GM20000 (cell line): ENCODE measurements around the gene CEBPA.

Experiments used
- DNase-seq: peaks from one replicate; pipeline ENCODE4 v3.0.0; 2012; ENCODE audit warnings: low spot score
- TF ChIP-seq, protein P1 (sequence below): IDR thresholded peaks from 2 replicates; pipeline ENCODE4 v1.5.1; 2012; ENCODE audit warnings: mild to moderate bottlenecking, control low read depth; ENCODE audit errors: extremely low read depth, missing control alignments

CEBPA gene

DNA sequence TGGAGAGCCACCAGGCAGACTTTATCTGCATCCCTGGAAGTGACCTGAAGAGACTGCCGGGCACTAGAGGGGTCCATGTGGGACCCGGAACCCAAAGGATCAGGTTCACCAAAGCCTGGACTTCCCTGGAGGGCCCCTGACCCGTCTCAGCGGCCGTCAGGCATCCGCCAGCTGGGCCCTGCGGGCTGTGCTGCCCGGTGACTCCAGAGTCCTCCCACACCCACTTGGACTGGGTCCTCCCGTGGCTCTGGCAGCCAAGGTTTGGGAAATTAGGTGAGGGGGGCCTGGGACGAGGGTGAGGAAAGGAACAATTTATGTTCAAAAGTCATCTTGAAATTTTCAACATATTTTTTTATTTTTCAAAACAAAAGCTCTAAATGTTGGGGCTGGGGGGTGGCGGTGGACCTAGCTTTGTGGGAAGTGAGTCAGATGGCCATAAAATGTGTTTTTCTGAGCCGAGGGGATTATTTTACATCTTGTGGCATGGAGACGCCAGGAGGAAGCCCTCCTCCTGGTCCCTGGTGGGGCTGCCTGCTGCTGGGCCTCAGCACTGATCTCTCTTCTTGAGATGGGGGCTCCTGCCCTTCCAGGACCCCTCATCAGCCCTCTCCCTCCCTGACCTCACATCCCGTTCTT, 20.2 kb downstream of the CEBPA start:
- TF ChIP-seq, protein P1, sequence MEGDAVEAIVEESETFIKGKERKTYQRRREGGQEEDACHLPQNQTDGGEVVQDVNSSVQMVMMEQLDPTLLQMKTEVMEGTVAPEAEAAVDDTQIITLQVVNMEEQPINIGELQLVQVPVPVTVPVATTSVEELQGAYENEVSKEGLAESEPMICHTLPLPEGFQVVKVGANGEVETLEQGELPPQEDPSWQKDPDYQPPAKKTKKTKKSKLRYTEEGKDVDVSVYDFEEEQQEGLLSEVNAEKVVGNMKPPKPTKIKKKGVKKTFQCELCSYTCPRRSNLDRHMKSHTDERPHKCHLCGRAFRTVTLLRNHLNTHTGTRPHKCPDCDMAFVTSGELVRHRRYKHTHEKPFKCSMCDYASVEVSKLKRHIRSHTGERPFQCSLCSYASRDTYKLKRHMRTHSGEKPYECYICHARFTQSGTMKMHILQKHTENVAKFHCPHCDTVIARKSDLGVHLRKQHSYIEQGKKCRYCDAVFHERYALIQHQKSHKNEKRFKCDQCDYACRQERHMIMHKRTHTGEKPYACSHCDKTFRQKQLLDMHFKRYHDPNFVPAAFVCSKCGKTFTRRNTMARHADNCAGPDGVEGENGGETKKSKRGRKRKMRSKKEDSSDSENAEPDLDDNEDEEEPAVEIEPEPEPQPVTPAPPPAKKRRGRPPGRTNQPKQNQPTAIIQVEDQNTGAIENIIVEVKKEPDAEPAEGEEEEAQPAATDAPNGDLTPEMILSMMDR, result no peak
- no peak for DNase-seq

DNA sequence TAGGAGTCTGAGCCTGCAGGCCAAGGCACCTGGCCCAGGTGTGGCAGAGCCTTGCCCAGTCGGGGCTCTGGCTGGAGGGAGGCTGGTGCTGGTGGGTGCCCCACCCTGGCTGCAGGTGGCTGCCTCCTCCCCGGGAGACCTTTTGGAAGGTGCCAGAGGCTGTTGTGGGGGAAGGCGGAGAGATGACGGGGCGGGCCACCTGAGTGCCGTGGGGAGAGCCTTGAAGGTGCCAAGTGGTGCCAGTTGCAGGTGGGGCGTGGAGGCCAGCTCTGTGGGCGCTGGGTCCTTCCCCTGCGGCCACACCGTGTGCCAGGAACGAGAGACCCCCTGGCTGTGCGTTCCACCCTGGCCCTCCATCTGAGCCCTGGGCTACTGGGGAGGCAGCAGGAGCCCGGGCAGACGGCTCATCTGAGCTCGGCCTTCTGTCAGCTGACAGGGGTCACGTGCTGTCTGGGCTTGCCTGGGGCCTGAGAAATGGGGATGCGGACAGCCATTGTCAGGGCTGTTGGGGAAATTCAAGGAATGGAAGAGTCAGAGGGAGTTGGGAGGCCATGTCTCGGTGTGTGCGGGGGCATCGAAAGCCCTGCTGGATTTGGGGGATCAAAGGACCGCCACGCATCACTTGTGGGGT, 20.9 kb downstream of the CEBPA start:
- TF ChIP-seq, protein P1, result no peak
- no peak for DNase-seq

DNA sequence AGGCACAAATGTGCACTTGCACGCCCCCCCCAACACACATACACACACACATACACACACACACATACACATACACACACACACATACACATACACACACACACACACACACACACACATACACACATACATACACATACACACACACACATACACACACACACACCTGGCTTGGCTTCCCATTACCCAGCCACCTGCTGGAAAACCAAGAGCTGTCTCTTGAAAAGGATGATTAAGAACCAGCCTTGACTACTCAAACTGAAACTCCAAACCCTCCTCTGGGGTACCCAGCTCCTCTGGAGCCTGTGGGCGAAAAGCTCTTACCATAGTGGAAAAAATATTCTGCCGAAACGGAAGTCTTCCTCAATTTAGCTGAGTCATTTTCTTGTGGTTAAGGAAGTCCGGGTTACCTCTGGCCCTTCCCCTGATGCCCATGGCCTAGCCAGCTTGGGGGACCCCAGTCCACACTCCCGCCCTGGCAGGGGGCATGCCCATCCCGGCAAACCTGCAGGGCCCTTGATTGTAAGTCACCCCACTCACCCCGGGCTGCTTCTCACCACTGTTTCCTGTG, 21.9 kb downstream of the CEBPA start:
- TF ChIP-seq, protein P1, result no peak
- DNase-seq, result peak; percentile 74

DNA sequence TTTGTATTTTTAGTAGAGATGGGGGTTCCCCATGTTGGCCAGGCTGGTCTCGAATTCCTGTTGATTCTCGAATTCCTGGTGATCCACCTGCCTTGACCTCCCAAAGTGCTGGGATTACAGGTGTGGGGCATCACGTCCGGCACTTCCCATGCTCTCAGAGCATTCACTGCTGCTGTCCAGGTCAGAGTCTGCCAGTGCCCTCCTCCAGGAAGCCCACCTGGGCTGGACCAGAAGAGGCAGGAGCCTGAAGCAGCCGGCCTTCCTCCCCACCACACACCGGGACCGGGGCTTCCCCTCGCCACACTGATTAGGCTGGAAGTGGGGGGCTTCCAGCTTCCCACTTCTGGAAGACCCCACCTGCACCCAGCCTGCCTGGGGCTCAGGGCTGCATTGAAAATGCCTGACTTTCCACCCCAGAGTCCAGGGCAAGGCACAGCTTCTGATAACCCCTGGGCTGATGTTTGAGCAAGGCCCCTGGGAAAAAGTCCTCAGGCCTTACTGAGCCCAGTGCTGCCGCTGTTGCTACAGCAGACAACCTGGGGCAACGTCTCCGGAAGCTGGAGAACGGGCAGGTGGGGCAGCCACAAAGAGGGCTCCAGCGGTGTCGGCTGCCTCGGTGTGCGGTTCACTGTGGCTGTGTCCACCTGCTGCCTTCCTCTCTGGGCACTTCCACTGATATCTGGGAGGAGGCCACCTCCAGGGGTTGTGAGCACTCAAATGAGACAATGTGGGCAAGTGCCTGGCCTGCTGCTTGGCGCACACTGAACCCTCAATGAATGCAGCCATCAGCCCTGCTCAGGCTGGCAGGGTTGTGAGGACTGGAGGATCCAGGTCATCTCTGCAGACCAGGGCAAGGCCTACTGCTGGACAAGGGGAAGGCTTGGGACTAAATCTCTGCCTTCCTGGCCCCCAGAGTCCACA, 22.6 kb downstream of the CEBPA start:
- TF ChIP-seq, protein P1, result no peak
- DNase-seq, result no peak

DNA sequence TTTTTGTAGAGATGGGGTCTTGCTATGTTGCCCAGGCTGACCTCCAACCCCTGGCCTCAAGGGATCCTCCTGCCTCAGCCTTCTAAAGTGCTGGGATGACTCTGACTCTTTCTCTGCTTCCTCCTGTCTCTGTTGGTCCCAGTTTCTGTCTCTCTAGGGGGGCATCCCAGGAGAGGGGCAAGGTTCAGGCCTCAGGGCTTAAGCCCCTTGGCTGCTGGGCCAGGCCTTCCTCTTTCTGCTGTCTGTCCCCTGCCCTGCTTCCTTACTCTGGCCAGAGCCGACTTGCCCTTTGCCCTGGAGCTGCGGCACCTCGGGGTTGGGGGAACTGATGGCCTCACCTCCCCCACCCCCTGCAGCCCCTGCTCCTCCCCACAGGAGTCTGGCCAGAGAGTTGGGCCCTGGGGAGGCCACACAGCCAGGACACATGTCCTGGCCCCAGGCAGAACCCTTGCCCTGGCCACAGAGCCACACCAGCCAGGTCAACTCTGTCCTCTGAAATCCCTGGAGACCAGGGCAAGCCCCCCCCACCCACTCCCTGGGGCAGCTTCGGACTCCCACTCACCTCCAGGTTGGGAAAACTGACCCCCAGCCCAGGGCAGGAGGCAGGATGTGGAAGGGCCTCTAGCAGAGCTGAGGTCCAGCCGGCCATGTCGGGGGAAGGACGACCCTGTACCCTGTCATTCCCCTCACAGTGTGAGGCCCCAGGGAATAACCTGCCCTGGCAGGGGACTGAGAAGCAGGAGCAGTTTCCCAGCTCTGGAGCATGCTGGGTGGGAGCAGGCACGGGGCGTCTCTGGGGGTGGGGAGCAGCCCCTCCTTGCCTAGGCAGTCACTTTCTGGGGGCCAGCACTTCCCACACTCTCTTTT, 23.7 kb downstream of the CEBPA start:
- DNase-seq, result no peak
- TF ChIP-seq, protein P1, result no peak

DNA sequence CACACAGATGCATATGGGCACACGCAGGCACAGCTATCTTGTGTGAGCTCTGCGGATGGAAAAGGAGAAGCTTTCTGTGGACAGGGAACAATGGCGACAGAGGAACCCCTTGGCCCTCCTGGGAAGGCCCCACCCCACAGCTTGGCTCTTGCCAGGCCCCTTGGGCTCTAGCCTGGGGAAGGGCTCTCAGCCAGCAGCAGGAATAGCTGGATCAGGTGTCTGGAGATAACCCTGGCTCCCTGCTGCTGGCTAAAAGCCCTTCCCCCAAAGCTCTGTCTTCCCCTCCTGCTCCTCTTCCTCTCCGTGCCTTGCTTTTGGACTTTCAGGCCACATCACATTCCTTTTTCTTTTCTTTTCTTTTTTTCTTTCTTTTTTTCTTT, 24.3 kb downstream of the CEBPA start:
- TF ChIP-seq, protein P1, result no peak
- DNase-seq, result no peak
